T-helper 22 cell (primary cell): ENCODE measurements around the gene TFEC.
"Not testable (repeated sequence)": the region's sequence is repeated elsewhere in the genome, so short reads cannot be mapped to it uniquely, and the experiment has no call there.

Source experiments
- DNase-seq: peaks from one replicate; pipeline ENCODE4 v3.0.0-alpha.2; 2020; ENCODE audit warnings: low read depth

TFEC gene

GRCh38 chr7:115988401-115988800 is 42.2 kb downstream of the TFEC start:
- no peak for DNase-seq

- DNase-seq, result no peak
These were observed 43.1 kb downstream of the TFEC start for GRCh38 chr7:115987486-115987885.

- no peak for DNase-seq
These were observed 46.5 kb downstream of the TFEC start for GRCh38 chr7:115984105-115984504.

GRCh38 chr7:115980159-115980558 is 50.4 kb downstream of the TFEC start:
- no peak for DNase-seq

- no peak for DNase-seq
These were observed 53.9 kb downstream of the TFEC start for GRCh38 chr7:115976651-115977050.

- DNase-seq, result no peak
These were observed 54.8 kb downstream of the TFEC start for GRCh38 chr7:115975766-115976165.

- no peak for DNase-seq
These were observed 57.2 kb downstream of the TFEC start for GRCh38 chr7:115973406-115973805.

- no peak for DNase-seq
These were observed 59.1 kb downstream of the TFEC start for GRCh38 chr7:115971506-115971905.

GRCh38 chr7:115968596-115968995 is 62.0 kb downstream of the TFEC start:
- no peak for DNase-seq

GRCh38 chr7:115968171-115968570 is 62.4 kb downstream of the TFEC start:
- no peak for DNase-seq

- DNase-seq, result no peak
These were observed 64.6 kb downstream of the TFEC start for GRCh38 chr7:115965796-115966475.

- DNase-seq, result no peak
These were observed 65.3 kb downstream of the TFEC start for GRCh38 chr7:115965236-115965635.

- no peak for DNase-seq
These were observed 65.8 kb downstream of the TFEC start for GRCh38 chr7:115964799-115965198.

GRCh38 chr7:115962340-115962739 is 68.2 kb downstream of the TFEC start:
- DNase-seq, result no peak

- DNase-seq, result no peak
These were observed 76.8 kb downstream of the TFEC start for GRCh38 chr7:115953592-115954255.

GRCh38 chr7:115952832-115953231 is 77.7 kb downstream of the TFEC start:
- no peak for DNase-seq

- DNase-seq, result no peak
These were observed 79.0 kb downstream of the TFEC start for GRCh38 chr7:115951547-115951946.

- no peak for DNase-seq
These were observed 88.8 kb downstream of the TFEC start for GRCh38 chr7:115941703-115942268.

GRCh38 chr7:115940460-115941060 is 90.0 kb downstream of the TFEC start:
- no peak for DNase-seq

GRCh38 chr7:115937960-115938359 is 92.6 kb downstream of the TFEC start:
- no peak for DNase-seq

GRCh38 chr7:115933471-115933870 is 97.1 kb downstream of the TFEC start:
- no peak for DNase-seq

GRCh38 chr7:115932880-115933279 is 97.7 kb downstream of the TFEC start:
- no peak for DNase-seq

- DNase-seq, result not testable (repeated sequence)
These were observed 100.4 kb downstream of the TFEC start for GRCh38 chr7:115930184-115930583.
